Heart right ventricle (tissue), 16 donors: ENCODE data around the gene UBAC2. TPM values are rescaled to one million over a fixed set of nuclear protein-coding genes. Genes with fewer than 3 reads are reported as not detected.

Source experiments
- ATAC-seq, 8 donors: fragments of 200-7000 bp; cut with Tn5 transposase; one replicate each; pipeline ENCODE4 v1.9.1; 2020; ENCODE audit warnings: mild to moderate bottlenecking in 8 of 8, moderate library complexity in 8 of 8, moderate number of reproducible peaks in 1 of 8
- DNase-seq, 2 donors: peaks; one replicate each; pipeline ENCODE4 v3.0.0-alpha.2; 2020
- H3K27ac ChIP-seq, 10 donors: fragments of 200-600 bp; sonication (generic) in 2 of 10; one replicate each; pipeline versions ENCODE4 v1.5.0 to v1.8.0; 2020 to 2022; ENCODE audit warnings: mild to moderate bottlenecking in 3 of 10
- H3K27me3 ChIP-seq, 7 donors: fragments of 200-600 bp; one replicate each; pipeline ENCODE4 v1.8.0; 2021 to 2022; ENCODE audit warnings: mild to moderate bottlenecking in 2 of 7
- H3K36me3 ChIP-seq, 9 donors: fragments of 200-600 bp; sonication (generic) in 1 of 9; one replicate each; pipeline versions ENCODE4 v1.5.0 to v1.8.0; 2020 to 2022; ENCODE audit warnings: mild to moderate bottlenecking in 2 of 9
- H3K4me1 ChIP-seq, 9 donors: fragments of 200-600 bp; sonication (generic) in 1 of 9; one replicate each; pipeline versions ENCODE4 v1.5.0 to v1.8.0; 2020 to 2022; ENCODE audit warnings: mild to moderate bottlenecking in 4 of 9
- H3K4me3 ChIP-seq, 10 donors: fragments of 200-600 bp; sonication (generic) in 2 of 10; one replicate each; pipeline versions ENCODE4 v1.5.0 to v1.8.0; 2020 to 2022; ENCODE audit warnings: mild to moderate bottlenecking in 7 of 10, moderate library complexity in 2 of 10
- H3K9me3 ChIP-seq, 11 donors: fragments of 200-600 bp in 10 of 11; sonication (generic) in 2 of 11; one replicate each; pipeline versions ENCODE4 v1.5.0 to v1.8.0; 2013 to 2022; ENCODE audit warnings: mild to moderate bottlenecking in 2 of 11, control low read depth in 1 of 11, moderate library complexity in 1 of 11
- WGBS, 2 donors: extraction: QIAGEN DNeasy Blood & Tissue Kit; methylation state at CpG; one replicate each; pipeline ENCODE4 v1.1.7; 2013; ENCODE audit warnings: inconsistent platforms in 1 of 2; 5-methylcytosine and 5-hydroxymethylcytosine counted together
- intact Hi-C, 10 donors: fragments of 100-400 bp; cut with DNase I; formaldehyde crosslinking; loops; one replicate each; pipeline versions ENCODE4 v1.11.1 to v1.14.2; 2022
- polyA plus RNA-seq, 2 donors: library from polyadenylated mRNA; stranded (reverse); fragments of 200-250 nt; gene quantifications; one replicate each; pipeline ENCODE4 v1.2.3, GENCODE V29; 2013
- total RNA-seq, 10 donors: library from RNA; stranded (reverse); fragmentation: NEBNext Ultra II Directional in 3 of 10; extraction: Animal tissue kit (Norgen Biotek cat#: 25700) in 3 of 10; gene quantifications; one replicate each; pipeline versions ENCODE4 v1.2.1 to v1.2.4, GENCODE V29; 2021 to 2023
- TF ChIP-seq, protein P1 (sequence below), 9 donors: fragments of 200-600 bp; sonication (generic) in 2 of 9; IDR thresholded peaks; one replicate each; pipeline versions ENCODE4 v1.5.0 to v1.8.0; 2021 to 2022; ENCODE audit warnings: antibody characterized with exemption in 9 of 9, mild to moderate bottlenecking in 5 of 9, moderate library complexity in 1 of 9
- donor health status: Arrhythmogenic right ventricular cardiomyopathy.
- donor health status: ischemic (EF 13 %, LVEDD 7.1; RV severe dilation, severe dysfunction).
- donor health status: healthy with polysubstance abuse.
- donor health status: DM: no; HTN: yes; CAD: no.
- donor health status: DM: no; HTN: no; CAD: no.
- donor health status: ischemic (EF 25% LVEDD 6.9; RV normal size, moderate dysfunction).
- donor health status: ischemic (EF 25% LVEDD 5.7; RV mildly dilated, moderate dysfunction).
- donor health status: healthy.
- donor health status: DM: yes; HTN: yes; CAD: no.
- donor health status: Ischemic cardiomyopathy.
- donor health status: ischemic (EF 35%, LVEDD 5.7; RV mildly dilated, moderate dysfunction).
- donor health status: nonischemic (EF 11% LVEDD 7.7; RV severe dilation, severe dysfunction).
- donor health status: DM: yes; HTN: yes; CAD: no.
- donor health status: PGD.
- donor health status: ischemic (EF 29% LVEDD 5.4; RV normal size, mild dysfunction).
- donor health status: nonischemic (EF 23%, LVEDD 6.1; RV moderate dilation, normal function).

UBAC2 gene
- total and polyA plus RNA-seq, 12 donors, result 31.8 to 60.4 (median 47.0) TPM

DNA sequence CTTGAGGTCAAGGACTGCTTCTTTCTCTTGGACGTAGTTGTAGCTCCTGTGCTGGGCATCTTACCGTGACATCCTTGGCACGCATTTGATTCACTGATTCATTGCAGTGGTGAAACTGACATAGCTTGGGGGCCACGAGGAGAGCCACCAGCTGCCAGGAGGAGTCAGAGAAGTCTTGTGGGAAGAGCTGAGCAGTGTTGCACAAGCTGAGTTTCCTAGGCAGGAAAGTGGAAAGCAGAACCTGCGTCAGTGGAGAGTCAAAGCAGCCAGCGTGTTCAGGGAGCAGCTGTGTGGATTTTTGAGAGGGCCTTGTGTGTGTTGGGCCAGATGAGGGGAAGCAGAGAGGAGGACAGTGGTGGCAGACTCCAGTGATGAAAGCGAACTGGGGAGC, 111.8 kb downstream of the UBAC2 start:
- H3K9me3 ChIP-seq, result no peaks in the 10 kb centered on the region
- H3K4me1 ChIP-seq, result peaks cover 3 to 87% (median 30%) of the 10 kb centered on the region in 9 donors
- H3K36me3 ChIP-seq, result peaks cover 0 to 32% (median 0%) of the 10 kb centered on the region in 9 donors
- no peak overlapping the region for H3K4me3 ChIP-seq
- peak overlapping the region in 7 of 10 donors; percentile 9 to 89 (median 20) for H3K27ac ChIP-seq
- peak; percentile 31 to 55 for DNase-seq
- peak; percentile 60 to 92 (median 80) for ATAC-seq
- 78 to 89% methylated on average over 7 of the region's 7 CpGs for WGBS, 2 donors
- TF ChIP-seq, protein P1, sequence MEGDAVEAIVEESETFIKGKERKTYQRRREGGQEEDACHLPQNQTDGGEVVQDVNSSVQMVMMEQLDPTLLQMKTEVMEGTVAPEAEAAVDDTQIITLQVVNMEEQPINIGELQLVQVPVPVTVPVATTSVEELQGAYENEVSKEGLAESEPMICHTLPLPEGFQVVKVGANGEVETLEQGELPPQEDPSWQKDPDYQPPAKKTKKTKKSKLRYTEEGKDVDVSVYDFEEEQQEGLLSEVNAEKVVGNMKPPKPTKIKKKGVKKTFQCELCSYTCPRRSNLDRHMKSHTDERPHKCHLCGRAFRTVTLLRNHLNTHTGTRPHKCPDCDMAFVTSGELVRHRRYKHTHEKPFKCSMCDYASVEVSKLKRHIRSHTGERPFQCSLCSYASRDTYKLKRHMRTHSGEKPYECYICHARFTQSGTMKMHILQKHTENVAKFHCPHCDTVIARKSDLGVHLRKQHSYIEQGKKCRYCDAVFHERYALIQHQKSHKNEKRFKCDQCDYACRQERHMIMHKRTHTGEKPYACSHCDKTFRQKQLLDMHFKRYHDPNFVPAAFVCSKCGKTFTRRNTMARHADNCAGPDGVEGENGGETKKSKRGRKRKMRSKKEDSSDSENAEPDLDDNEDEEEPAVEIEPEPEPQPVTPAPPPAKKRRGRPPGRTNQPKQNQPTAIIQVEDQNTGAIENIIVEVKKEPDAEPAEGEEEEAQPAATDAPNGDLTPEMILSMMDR (IDR thresholded peaks at IDR 0.05), result no peak
- intact Hi-C loops, result no loop called here
- no peaks in the 10 kb centered on the region for H3K27me3 ChIP-seq

DNA sequence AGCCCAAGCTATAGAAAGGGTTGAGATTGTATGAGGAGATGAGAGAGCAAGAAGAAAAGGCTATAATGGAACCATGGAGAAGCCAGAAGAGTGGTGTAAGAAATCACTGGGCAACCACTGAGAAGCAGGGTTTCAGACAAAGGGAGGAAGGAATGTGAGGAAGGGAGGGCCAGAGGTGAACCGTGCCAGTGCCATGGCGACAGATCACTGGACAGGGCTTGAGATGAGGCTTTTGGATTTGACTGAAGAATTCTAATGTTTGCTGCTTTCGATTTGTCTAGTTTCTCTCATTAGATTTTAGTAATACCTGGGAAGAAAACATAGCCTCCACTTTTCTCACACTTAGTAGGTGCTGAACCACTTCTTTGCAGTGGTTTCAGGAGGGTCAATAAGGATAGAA, 112.8 kb downstream of the UBAC2 start:
- H3K4me1 ChIP-seq, result peaks cover 0 to 78% (median 22%) of the 10 kb centered on the region in 9 donors
- DNase-seq (no peak), ATAC-seq (peak in 3 of 8 donors; percentile 38 to 52 (median 47))
- intact Hi-C loops, result no loop called here
- TF ChIP-seq, protein P1 (IDR thresholded peaks at IDR 0.05), result no peak
- H3K27ac ChIP-seq, result peak overlapping the region in 6 of 10 donors; percentile 9 to 89 (median 34)
- peak overlapping the region in 1 of 10 donors; percentile 10 for H3K4me3 ChIP-seq
- H3K9me3 ChIP-seq, result no peaks in the 10 kb centered on the region
- no peaks in the 10 kb centered on the region for H3K27me3 ChIP-seq
- peaks cover 0 to 40% (median 0%) of the 10 kb centered on the region in 9 donors for H3K36me3 ChIP-seq
- WGBS, 2 donors, result 56 to 64% methylated on average over 3 of the region's 3 CpGs

DNA sequence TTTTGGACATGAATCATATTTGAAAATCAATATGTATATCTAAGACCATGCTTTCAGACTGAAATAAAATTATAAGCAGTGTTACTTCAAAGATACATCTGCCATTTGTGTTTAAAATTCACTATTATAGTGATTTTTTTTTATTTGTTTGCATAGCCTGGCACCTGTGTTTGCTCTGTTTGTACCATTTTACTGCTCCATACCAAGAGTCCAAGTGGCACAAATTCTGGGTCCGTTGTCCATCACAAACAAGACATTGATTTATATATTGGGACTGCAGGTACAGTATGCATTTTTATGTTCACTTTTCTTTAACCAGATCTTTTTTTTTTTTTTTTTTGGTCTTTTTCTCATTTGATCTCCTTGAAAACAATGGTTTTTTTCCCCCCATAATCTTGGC, 113.3 kb downstream of the UBAC2 start:
- Histone ChIP-seq H3K27ac (peak overlapping the region in 2 of 10 donors; percentile 50 to 89), H3K27me3 (no peaks in the 10 kb centered on the region), H3K36me3 (peaks cover 0 to 41% (median 0%) of the 10 kb centered on the region in 9 donors), H3K9me3 (no peaks in the 10 kb centered on the region), H3K4me3 (peak overlapping the region in 1 of 10 donors; percentile 10), H3K4me1 (peaks cover 0 to 78% (median 22%) of the 10 kb centered on the region in 9 donors)
- intact Hi-C loops, result no loop called here
- ATAC-seq (no peak), DNase-seq (no peak)
- TF ChIP-seq, protein P1 (IDR thresholded peaks at IDR 0.05), result no peak
- WGBS, 2 donors, result 96 to 99% methylated on average over 1 of the region's 1 CpG

DNA sequence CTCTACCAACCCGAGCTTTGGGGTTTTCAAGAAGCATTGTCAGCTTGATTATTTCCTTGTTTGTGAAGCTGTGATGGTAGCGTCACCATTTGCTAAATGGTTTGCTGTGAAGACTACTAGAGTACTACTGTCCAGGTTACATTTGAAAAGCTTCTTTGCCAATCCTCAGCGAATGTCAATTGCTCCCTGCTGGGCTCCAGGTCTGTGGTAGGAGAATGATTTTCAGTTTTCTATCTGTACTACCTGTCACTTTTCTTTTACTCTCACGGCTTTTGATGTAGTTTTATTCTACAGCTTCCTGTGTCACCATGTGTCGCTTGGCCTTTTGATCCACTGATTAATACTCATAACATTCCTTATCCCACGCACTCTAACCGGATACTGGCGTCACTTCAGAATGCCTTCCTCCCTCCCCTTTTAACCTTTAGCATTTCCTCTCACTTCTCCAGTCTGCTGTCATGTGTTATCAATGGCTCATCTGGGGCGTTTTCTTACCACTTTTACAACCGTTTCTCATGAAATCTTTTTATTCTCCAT, 114.1 kb downstream of the UBAC2 start:
- no peaks in the 10 kb centered on the region for H3K27me3 ChIP-seq
- peaks cover 0 to 42% (median 0%) of the 10 kb centered on the region in 9 donors for H3K36me3 ChIP-seq
- ATAC-seq (no peak), DNase-seq (no peak)
- 63 to 71% methylated on average over 10 of the region's 10 CpGs for WGBS, 2 donors
- no peaks in the 10 kb centered on the region for H3K9me3 ChIP-seq
- intact Hi-C loops, result no loop called here
- H3K27ac ChIP-seq, result peak overlapping the region in 1 of 10 donors; percentile 89
- peaks cover 0 to 77% (median 22%) of the 10 kb centered on the region in 9 donors for H3K4me1 ChIP-seq
- TF ChIP-seq, protein P1 (IDR thresholded peaks at IDR 0.05), result no peak
- H3K4me3 ChIP-seq, result peak overlapping the region in 1 of 10 donors; percentile 5
